Tibial artery (tissue), 4 donors: Measurements from ENCODE around the gene NELFA.

ENCODE experiments used
- DNase-seq, 2 donors: peaks; one replicate each; pipeline ENCODE4 v3.0.0-alpha.2; 2019
- H3K27ac ChIP-seq, 2 donors: fragments of 200-600 bp; sonication (generic) in 1 of 2; 1 replicate in 1 of 2; 2 replicates in 1 of 2; pipeline ENCODE4 v1.5.1; 2018 to 2019; ENCODE audit warnings: mild to moderate bottlenecking in 1 of 2
- H3K27me3 ChIP-seq, 2 donors: fragments of 200-600 bp; sonication (generic) in 1 of 2; one replicate each; pipeline versions ENCODE4 v1.5.1 to v1.6.0; 2016 to 2019
- H3K36me3 ChIP-seq, 3 donors: fragments of 200-600 bp; sonication (generic) in 2 of 3; one replicate each; pipeline ENCODE4 v1.5.1; 2016 to 2019; ENCODE audit warnings: mild to moderate bottlenecking in 2 of 3
- H3K4me1 ChIP-seq, 4 donors: fragments of 200-600 bp; sonication (generic) in 2 of 4; 1 replicate in 3 of 4; 2 replicates in 1 of 4; pipeline ENCODE4 v1.5.1; 2016 to 2019
- H3K4me3 ChIP-seq, 2 donors: fragments of 200-600 bp; sonication (generic) in 1 of 2; 1 replicate in 1 of 2; 2 replicates in 1 of 2; pipeline ENCODE4 v1.5.1; 2018 to 2019; ENCODE audit warnings: mild to moderate bottlenecking in 2 of 2
- H3K9me3 ChIP-seq, 3 donors: fragments of 200-600 bp; sonication (generic) in 1 of 3; one replicate each; pipeline ENCODE4 v1.5.1; 2016 to 2019
- intact Hi-C: fragments of 100-400 bp; cut with DNase I; formaldehyde crosslinking; loops from one replicate; pipeline ENCODE4 v1.15.0; 2023; ENCODE audit warnings: low total_unique reads
- TF ChIP-seq, protein P1 (sequence below), 2 experiments: fragments of 200-600 bp in 1 of 2; fragments of 450-650 bp in 1 of 2; IDR thresholded peaks; one replicate each; pipeline ENCODE4 v1.5.1; 2017 to 2019; ENCODE audit warnings: antibody characterized with exemption in 2 of 2, mild to moderate bottlenecking in 1 of 2, moderate library complexity in 1 of 2

Gene NELFA

DNA sequence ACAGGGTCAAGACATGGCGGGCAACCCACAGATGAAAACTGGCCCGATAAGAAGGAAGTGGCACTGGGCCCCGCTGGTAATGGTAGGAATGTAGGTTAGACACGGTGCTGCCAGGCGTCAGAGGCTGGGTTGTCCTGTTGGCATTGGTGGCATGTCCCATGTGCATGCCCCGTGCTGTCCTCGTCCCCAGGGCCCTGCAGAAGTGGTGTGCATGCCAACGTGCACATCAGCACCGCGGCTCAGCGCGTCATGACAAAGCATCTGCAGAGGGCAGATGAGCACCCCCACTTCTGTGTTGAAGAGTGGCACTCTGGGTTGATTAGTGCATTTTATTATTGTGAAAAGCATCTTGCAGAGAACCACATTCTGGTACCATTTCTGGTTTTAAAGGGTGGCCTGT lies 35.6 kb downstream of the NELFA start:
- DNase-seq: peak in 1 of 2 donors; percentile 46
- intact Hi-C loops: no loop called here

DNA sequence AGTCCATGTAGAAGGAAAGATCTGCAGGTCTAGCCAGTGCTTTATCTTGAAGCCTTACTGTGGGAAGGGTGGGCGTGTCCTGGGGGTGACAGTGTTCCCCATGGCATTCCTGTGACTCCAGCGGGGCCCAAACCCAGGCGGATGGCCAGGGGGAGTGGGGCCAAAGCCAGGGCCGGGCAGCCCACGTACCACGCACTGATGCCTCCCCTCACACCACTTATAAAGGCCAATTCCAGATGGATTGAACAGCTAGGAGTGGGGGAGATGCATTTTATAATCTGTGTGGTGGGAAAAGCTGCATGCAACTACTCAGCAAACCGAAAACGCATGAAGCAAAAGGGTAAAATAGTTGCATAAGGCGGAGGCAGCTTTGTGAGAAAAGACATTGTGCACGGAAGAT lies 36.4 kb downstream of the NELFA start:
- TF ChIP-seq, protein P1, sequence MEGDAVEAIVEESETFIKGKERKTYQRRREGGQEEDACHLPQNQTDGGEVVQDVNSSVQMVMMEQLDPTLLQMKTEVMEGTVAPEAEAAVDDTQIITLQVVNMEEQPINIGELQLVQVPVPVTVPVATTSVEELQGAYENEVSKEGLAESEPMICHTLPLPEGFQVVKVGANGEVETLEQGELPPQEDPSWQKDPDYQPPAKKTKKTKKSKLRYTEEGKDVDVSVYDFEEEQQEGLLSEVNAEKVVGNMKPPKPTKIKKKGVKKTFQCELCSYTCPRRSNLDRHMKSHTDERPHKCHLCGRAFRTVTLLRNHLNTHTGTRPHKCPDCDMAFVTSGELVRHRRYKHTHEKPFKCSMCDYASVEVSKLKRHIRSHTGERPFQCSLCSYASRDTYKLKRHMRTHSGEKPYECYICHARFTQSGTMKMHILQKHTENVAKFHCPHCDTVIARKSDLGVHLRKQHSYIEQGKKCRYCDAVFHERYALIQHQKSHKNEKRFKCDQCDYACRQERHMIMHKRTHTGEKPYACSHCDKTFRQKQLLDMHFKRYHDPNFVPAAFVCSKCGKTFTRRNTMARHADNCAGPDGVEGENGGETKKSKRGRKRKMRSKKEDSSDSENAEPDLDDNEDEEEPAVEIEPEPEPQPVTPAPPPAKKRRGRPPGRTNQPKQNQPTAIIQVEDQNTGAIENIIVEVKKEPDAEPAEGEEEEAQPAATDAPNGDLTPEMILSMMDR (IDR thresholded peaks at IDR 0.05): no peak
- peak in 1 of 2 donors; percentile 25 for DNase-seq
- Histone ChIP-seq H3K27me3 (no peaks in the 10 kb centered on the region), H3K27ac (no peak overlapping the region), H3K36me3 (peaks cover 30 to 89% (median 45%) of the 10 kb centered on the region in 3 donors), H3K4me1 (no peaks in the 10 kb centered on the region), H3K9me3 (no peaks in the 10 kb centered on the region), H3K4me3 (no peak overlapping the region)
- intact Hi-C loops: no loop called here

More for the DNA sequence above, 35.6 kb downstream of the NELFA start:
- Histone ChIP-seq H3K36me3 (peaks cover 38 to 91% (median 47%) of the 10 kb centered on the region in 3 donors), H3K27me3 (no peaks in the 10 kb centered on the region), H3K9me3 (no peaks in the 10 kb centered on the region), H3K4me1 (no peaks in the 10 kb centered on the region), H3K27ac (no peak overlapping the region), H3K4me3 (no peak overlapping the region)
- TF ChIP-seq, protein P1 (IDR thresholded peaks at IDR 0.05): no peak

DNA sequence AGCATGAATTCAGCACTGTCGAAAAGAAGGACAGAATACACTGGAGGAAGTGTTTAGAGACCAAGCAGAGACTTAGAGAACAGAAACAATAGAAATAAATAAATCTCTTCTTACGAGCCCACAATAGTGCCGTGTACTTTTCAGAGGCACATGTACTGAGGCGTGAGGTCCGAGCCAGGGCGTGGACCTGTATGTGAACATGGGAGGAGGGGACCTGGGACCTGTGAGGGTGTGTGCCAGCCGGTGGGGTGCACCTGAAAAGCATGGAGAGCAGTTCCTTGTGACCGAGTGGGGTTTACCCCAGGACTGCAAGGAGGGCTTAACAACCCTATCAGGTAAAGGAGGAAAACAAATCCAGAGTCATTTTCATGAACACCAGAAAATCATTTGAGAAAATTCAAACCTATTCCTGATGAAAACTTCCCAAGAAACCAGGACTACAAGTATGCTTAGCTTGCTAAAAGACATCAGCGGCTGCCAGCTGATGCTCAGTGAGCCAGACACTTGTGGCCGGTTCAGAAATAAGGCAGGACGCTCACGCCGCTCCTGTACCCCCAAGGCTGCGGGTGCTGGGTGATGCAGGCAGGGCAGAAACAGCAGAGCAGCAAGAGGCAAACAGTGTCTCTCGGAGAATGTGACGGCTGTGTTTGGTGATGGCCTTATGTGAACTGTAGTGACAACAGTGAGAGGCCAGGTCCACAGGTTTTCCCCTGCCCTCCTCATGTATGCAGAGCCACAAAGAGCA lies 37.1 kb downstream of the NELFA start:
- H3K4me3 ChIP-seq: no peak overlapping the region
- peak in 1 of 2 donors; percentile 53 for DNase-seq
- intact Hi-C loops: no loop called here
- TF ChIP-seq, protein P1 (IDR thresholded peaks at IDR 0.05): no peak
- H3K36me3 ChIP-seq: peaks cover 22 to 82% (median 37%) of the 10 kb centered on the region in 3 donors
- H3K27me3 ChIP-seq: no peaks in the 10 kb centered on the region
- no peak overlapping the region for H3K27ac ChIP-seq
- no peaks in the 10 kb centered on the region for H3K9me3 ChIP-seq
- no peaks in the 10 kb centered on the region for H3K4me1 ChIP-seq

DNA sequence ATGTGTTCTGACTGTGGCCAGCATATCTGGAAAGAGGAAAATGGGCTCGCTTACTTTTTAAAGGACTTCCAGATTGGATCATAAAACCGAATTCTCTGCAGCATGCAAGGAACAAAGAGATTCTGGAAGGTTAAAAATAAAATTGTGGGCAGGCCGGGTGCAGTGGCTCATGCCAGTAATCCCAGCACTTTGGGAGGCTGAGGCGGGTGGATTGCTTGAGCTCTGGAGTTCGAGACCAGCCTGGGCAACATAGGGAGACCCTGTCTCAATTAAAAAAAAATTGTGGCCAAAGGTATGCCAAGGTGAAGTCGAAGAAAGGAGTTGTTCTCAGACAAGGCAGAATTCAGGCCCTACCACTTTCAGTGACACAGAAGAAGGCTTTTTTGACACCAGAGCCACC lies 37.8 kb downstream of the NELFA start:
- Histone ChIP-seq H3K27me3 (no peaks in the 10 kb centered on the region), H3K4me1 (no peaks in the 10 kb centered on the region), H3K36me3 (peaks cover 15 to 75% (median 30%) of the 10 kb centered on the region in 3 donors), H3K27ac (no peak overlapping the region), H3K9me3 (no peaks in the 10 kb centered on the region), H3K4me3 (no peak overlapping the region)
- TF ChIP-seq, protein P1 (IDR thresholded peaks at IDR 0.05): no peak
- DNase-seq: no peak
- intact Hi-C loops: no loop called here

DNA sequence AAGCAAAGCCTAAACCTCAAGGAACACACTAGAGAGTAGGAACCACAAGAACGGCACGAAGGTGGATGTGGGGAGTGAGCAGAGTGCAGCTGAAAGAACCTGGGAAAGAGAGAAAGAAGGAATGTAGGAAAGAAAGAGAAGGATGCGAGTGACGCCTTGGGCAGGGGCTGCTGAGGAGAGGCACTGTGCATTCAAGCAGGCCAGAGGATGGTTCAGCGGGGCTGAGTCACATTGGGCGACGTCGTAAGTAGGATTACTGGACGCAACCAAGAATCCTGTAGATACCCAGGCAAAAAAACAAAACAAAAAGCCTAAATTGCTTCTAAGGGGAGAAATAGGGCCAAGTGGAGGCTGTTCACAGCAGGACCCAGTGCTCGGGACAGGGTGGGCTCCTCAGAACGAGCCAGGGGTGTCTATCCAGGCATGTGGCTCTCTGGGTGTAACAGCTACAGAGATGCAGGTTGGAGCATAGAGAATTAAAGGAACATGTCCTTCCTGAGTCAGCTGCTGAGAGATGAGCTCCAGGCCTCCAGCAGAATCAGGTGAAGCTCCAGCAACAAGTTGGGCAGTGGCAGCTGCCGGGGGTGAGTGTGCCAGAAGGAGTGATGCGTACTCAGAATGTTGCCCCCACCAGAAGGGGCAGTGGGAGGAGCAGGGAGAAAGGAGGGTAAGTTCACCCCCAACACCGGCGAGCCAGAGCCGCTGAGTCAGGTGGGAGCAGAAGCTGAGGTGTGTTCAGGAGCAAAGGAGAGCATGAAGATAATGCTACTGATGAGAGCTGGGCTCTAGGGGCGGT lies 38.6 kb downstream of the NELFA start:
- no peak for DNase-seq
- Histone ChIP-seq H3K9me3 (no peaks in the 10 kb centered on the region), H3K4me3 (no peak overlapping the region), H3K36me3 (peaks cover 7 to 67% (median 22%) of the 10 kb centered on the region in 3 donors), H3K27me3 (no peaks in the 10 kb centered on the region), H3K4me1 (no peaks in the 10 kb centered on the region), H3K27ac (no peak overlapping the region)
- TF ChIP-seq, protein P1 (IDR thresholded peaks at IDR 0.05): no peak
- intact Hi-C loops: no loop called here
